SK-N-SH (cell line): ENCODE data around the gene DHX16. TPM values are rescaled to one million over a fixed set of nuclear protein-coding genes. Genes with fewer than 3 reads are reported as not detected.
A peak's percentile ranks its signal among the peaks of the same experiment; 100 is the strongest.

Experiments used
- CTCF ChIA-PET: fragments of 300-600, 350-600 bp; formaldehyde crosslinking; extraction: SDS; loops from one replicate; lab custom pipeline; 2021; lab: Yijun Ruan, JAX
- POLR2A ChIA-PET: fragments of 350-600 bp; sonication (Branson Sonifier 250); formaldehyde crosslinking; extraction: SDS; loops from one replicate; lab custom pipeline; 2020; ENCODE audit warnings: antibody characterized with exemption, inconsistent platforms; lab: Yijun Ruan, JAX
- DNase-seq: peaks from one replicate; pipeline ENCODE4 v3.0.0; 2012
- H2AFZ ChIP-seq: fragments of 200-600 bp; sonication (generic); 2 replicates; pipeline ENCODE4 v1.8.1; 2016; ENCODE audit warnings: antibody characterized with exemption, mild to moderate bottlenecking, low read depth
- H3F3A ChIP-seq: fragments of 200-600 bp; sonication (generic); replicated peaks from 2 replicates; pipeline ENCODE3; 2016; ENCODE audit warnings: antibody characterized with exemption, mild to moderate bottlenecking; ENCODE audit not compliant: insufficient read depth
- H3K27ac ChIP-seq, 2 experiments: fragments of 200-500 bp in 1 of 2; fragments of 200-600 bp in 1 of 2; sonication (Bioruptor generic) in 1 of 2; sonication (generic), shearing (Covaris generic) in 1 of 2; 2 replicates each; pipeline versions ENCODE4 v1.5.1 to v1.6.1; 2014 to 2016; ENCODE audit warnings: low read depth in 2 of 2, inconsistent platforms in 1 of 2, low read length in 1 of 2, mild to moderate bottlenecking in 1 of 2, mixed read lengths in 1 of 2
- H3K27me3 ChIP-seq: fragments of 200-600 bp; sonication (generic), shearing (Covaris generic); 2 replicates; pipeline ENCODE4 v1.6.1; 2016; ENCODE audit warnings: mixed run types; ENCODE audit not compliant: insufficient read depth
- H3K36me3 ChIP-seq, 2 experiments: fragments of 200-500 bp in 1 of 2; fragments of 200-600 bp in 1 of 2; sonication (Bioruptor generic) in 1 of 2; sonication (generic) in 1 of 2; replicated peaks in 1 of 2; 2 replicates each; pipeline versions ENCODE3 to v1.5.1; 2014 to 2016; ENCODE audit warnings: low read length in 1 of 2, mild to moderate bottlenecking in 1 of 2; ENCODE audit not compliant: insufficient read depth in 2 of 2, control insufficient read depth in 1 of 2
- H3K4me1 ChIP-seq, 2 experiments: fragments of 200-500 bp in 1 of 2; fragments of 200-600 bp in 1 of 2; sonication (Bioruptor generic) in 1 of 2; sonication (generic), shearing (Covaris generic) in 1 of 2; 2 replicates each; pipeline versions ENCODE4 v1.5.1 to v1.6.1; 2014 to 2016; ENCODE audit warnings: low read depth in 1 of 2, low read length in 1 of 2, mixed run types in 1 of 2; ENCODE audit not compliant: insufficient read depth in 2 of 2, control insufficient read depth in 1 of 2
- H3K4me2 ChIP-seq: fragments of 200-600 bp; sonication (generic), shearing (Covaris generic); 2 replicates; pipeline ENCODE4 v1.6.1; 2017; ENCODE audit warnings: mixed run types
- H3K4me3 ChIP-seq, 2 experiments: fragments of 200-500 bp in 1 of 2; fragments of 200-600 bp in 1 of 2; sonication (Bioruptor generic) in 1 of 2; sonication (generic), shearing (Covaris generic) in 1 of 2; 2 replicates each; pipeline versions ENCODE4 v1.5.1 to v1.8.1; 2014 to 2016; ENCODE audit warnings: low read depth in 2 of 2, inconsistent platforms in 1 of 2, low read length in 1 of 2, mild to moderate bottlenecking in 1 of 2, mixed read lengths in 1 of 2, moderate library complexity in 1 of 2
- H3K79me2 ChIP-seq: fragments of 200-600 bp; sonication (generic); 2 replicates; pipeline ENCODE4 v1.8.1; 2017; ENCODE audit warnings: mild to moderate bottlenecking; ENCODE audit not compliant: insufficient read depth
- H3K9ac ChIP-seq: fragments of 200-600 bp; sonication (generic); 2 replicates; pipeline ENCODE4 v1.6.1; 2017; ENCODE audit warnings: mixed run types
- H3K9me2 ChIP-seq: fragments of 200-600 bp; sonication (generic); 2 replicates; pipeline ENCODE4 v1.6.1; 2017; ENCODE audit warnings: mixed run types
- H3K9me3 ChIP-seq: fragments of 200-600 bp; sonication (generic); 2 replicates; pipeline ENCODE4 v1.6.1; 2017; ENCODE audit warnings: mixed run types, mild to moderate bottlenecking, moderate library complexity
- H4K20me1 ChIP-seq: fragments of 200-600 bp; sonication (generic); 2 replicates; pipeline ENCODE4 v1.6.1; 2017; ENCODE audit warnings: mild to moderate bottlenecking, mixed run types; ENCODE audit not compliant: insufficient read depth
- CTCF ChIP-seq: fragments of 200-600 bp; sonication (generic); IDR thresholded peaks from 2 replicates; pipeline ENCODE4 v1.6.1; 2017; ENCODE audit warnings: antibody characterized with exemption, mild to moderate bottlenecking, moderate library complexity
- EP300 ChIP-seq, 2 experiments: IDR thresholded peaks; 2 replicates each; pipeline versions ENCODE4 v1.4.0 to v1.6.1; 2012; ENCODE audit warnings: borderline replicate concordance in 1 of 2, low read depth in 1 of 2, low read length in 1 of 2
- JUND ChIP-seq: IDR thresholded peaks from 2 replicates; pipeline ENCODE4 v1.4.0; 2012
- MXI1 ChIP-seq: IDR thresholded peaks from 2 replicates; pipeline ENCODE4 v1.6.1; 2012; ENCODE audit warnings: mild to moderate bottlenecking, low read depth, low read length, improper control_type of control experiment
- PBX3 ChIP-seq: IDR thresholded peaks from 2 replicates; pipeline ENCODE4; 2012
- POLR2AphosphoS5 ChIP-seq: IDR thresholded peaks from 2 replicates; pipeline ENCODE4 v1.6.1; 2012; ENCODE audit warnings: low read depth, low read length
- TAF1 ChIP-seq: IDR thresholded peaks from 2 replicates; pipeline ENCODE4 v1.6.1; 2012; ENCODE audit warnings: low read depth, mild to moderate bottlenecking, low read length, moderate library complexity, borderline replicate concordance
- TCF12 ChIP-seq: IDR thresholded peaks from 2 replicates; pipeline ENCODE4 v1.4.0; 2012
- WGBS: methylation state at CpG from one replicate; pipeline ENCODE4 v1.1.6; 2017; ENCODE audit warnings: low lambda C conversion rate; 5-methylcytosine and 5-hydroxymethylcytosine counted together
- polyA plus RNA-seq, 3 experiments: library from polyadenylated mRNA; depleted of rRNA; stranded (reverse); fragments of >200 nt; gene quantifications; 2 replicates each; pipeline ENCODE4 v1.2.3, GENCODE V29; 2012

The DHX16 gene
- polyA plus RNA-seq, 1 of the 3 experiments (the other 2 are of a cell fraction), result 59.8 TPM

- TF ChIP-seq MXI1, result peak; percentile 25
Measured at GRCh38 chr6:30686908-30687658, 14.3 kb upstream of the DHX16 start (continued).

GRCh38 chr6:30686009-30686907 lies 13.5 kb upstream of the DHX16 start, which contains the start of gene PPP1R18:
Gene PPP1R18, minus strand, starts transcription at chr6:30686645. Its CDS starts 627 bp downstream, at chr6:30686018.
- H3K9ac ChIP-seq, result peak within 1 kb of the TSS; percentile 97
- peak within 1 kb of the TSS; percentile 98 for H3K4me2 ChIP-seq
- TF ChIP-seq PBX3 (no peak), POLR2AphosphoS5 (peak; percentile 38; the same call in 1 of the 2 replicates)
- TF ChIP-seq, all 33 proteins: peak for 1
- POLR2A ChIA-PET, result interaction anchor here (0.5 kb wide), 1 partner anchor 19 kb away, joined by 4 read pairs; no protein-coding TSS in a partner anchor
- H3K9me2 ChIP-seq, result no peaks in the 10 kb centered on the region
- H3K79me2 ChIP-seq, result peaks cover 92% of the 10 kb centered on the region
- H3K36me3 ChIP-seq, result peaks cover 0 to 11% of the 10 kb centered on the region in 2 experiments
- CTCF ChIA-PET, result interaction anchor here (0.7 to 29.8 kb wide), 2 partner anchors 37 to 203 kb away, joined by 3 to 838 read pairs; partner anchors contain the start of genes FLOT1, MDC1 and TUBB
- DNase-seq, result peak; percentile 84
- peak within 1 kb of the TSS; percentile 74 to 77 for H3K4me3 ChIP-seq
- H3K27ac ChIP-seq, result peak within 1 kb of the TSS; percentile 93 to 97
- peaks cover 25% of the 10 kb centered on the region for H3F3A ChIP-seq
- H2AFZ ChIP-seq, result peak within 1 kb of the TSS; percentile 49
- no peaks in the 10 kb centered on the region for H3K27me3 ChIP-seq
- peaks cover 22 to 71% of the 10 kb centered on the region in 2 experiments; a peak in 3 of 4 replicates for H3K4me1 ChIP-seq
- H3K9me3 ChIP-seq, result no peaks in the 10 kb centered on the region
- WGBS, result 3% methylated on average over 11 of the region's 41 CpGs
- peaks cover 6% of the 10 kb centered on the region for H4K20me1 ChIP-seq

- Histone ChIP-seq H3K27me3 (no peaks in the 10 kb centered on the region), H2AFZ (no peak overlapping the region), H3K4me3 (peak overlapping the region; percentile 74 to 77), H3K79me2 (peaks cover 100% of the 10 kb centered on the region), H3K4me1 (peaks cover 26 to 72% of the 10 kb centered on the region in 2 experiments; a peak in 3 of 4 replicates), H4K20me1 (peaks cover 15% of the 10 kb centered on the region), H3K27ac (peak overlapping the region; percentile 93 to 97), H3K36me3 (peaks cover 0 to 18% of the 10 kb centered on the region in 2 experiments), H3F3A (peaks cover 25% of the 10 kb centered on the region), H3K9me2 (no peaks in the 10 kb centered on the region), H3K9me3 (no peaks in the 10 kb centered on the region), H3K9ac (peak overlapping the region; percentile 97), H3K4me2 (peak overlapping the region; percentile 98)
- 34% methylated on average over 23 of the region's 29 CpGs for WGBS
- POLR2A ChIA-PET, result interaction anchor here (0.5 kb wide), 1 partner anchor 20 kb away, joined by 4 read pairs; no protein-coding TSS in a partner anchor
- no peak for DNase-seq
- no peak for TF ChIP-seq TAF1
- peak; percentile 31 for TF ChIP-seq CTCF
- TF ChIP-seq EP300 (IDR thresholded peaks at IDR 0.05; ENCODE audit: borderline replicate concordance in 1 of 2, low read depth in 1 of 2, low read length in 1 of 2), result no peak
- TF ChIP-seq JUND, result no peak
- no peak for TF ChIP-seq TCF12
- TF ChIP-seq MXI1, result no peak
- CTCF ChIA-PET, result interaction anchor here (0.7 to 29.8 kb wide), 3 partner anchors 13 to 202 kb away, joined by 3 to 838 read pairs (median 8); partner anchors contain the start of genes DHX16, FLOT1, MDC1 and TUBB
Measured at GRCh38 chr6:30685157-30686008, 12.6 kb upstream of the DHX16 start.
